Measurements from ENCODE around the gene SMG6.

SMG6 gene

DNA sequence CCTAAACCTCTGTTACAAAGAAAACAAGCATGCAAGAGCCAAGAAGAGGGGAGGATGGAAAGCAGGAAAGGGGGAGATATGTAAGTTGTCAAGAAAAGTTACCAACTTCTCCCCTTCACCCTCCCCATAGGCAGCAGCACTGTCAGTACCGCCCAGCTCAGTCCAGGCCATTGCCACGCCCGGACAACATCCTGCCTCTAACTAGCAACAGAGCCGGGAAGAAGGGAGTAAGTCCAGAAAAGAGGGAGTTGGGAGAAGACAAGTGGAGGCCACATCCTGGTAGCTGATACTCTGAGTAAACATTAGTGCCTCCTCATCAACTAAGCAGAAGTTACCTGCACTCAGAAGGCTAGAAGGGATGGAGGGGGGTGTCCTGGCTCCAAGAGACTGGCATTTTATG, 113.6 kb downstream of the SMG6 start:
- TF ChIP-seq, protein P1, sequence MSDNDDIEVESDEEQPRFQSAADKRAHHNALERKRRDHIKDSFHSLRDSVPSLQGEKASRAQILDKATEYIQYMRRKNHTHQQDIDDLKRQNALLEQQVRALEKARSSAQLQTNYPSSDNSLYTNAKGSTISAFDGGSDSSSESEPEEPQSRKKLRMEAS (IDR thresholded peaks at IDR 0.05; ENCODE audit: low read depth, low read length) = no peak
- TF ChIP-seq, protein P2, sequence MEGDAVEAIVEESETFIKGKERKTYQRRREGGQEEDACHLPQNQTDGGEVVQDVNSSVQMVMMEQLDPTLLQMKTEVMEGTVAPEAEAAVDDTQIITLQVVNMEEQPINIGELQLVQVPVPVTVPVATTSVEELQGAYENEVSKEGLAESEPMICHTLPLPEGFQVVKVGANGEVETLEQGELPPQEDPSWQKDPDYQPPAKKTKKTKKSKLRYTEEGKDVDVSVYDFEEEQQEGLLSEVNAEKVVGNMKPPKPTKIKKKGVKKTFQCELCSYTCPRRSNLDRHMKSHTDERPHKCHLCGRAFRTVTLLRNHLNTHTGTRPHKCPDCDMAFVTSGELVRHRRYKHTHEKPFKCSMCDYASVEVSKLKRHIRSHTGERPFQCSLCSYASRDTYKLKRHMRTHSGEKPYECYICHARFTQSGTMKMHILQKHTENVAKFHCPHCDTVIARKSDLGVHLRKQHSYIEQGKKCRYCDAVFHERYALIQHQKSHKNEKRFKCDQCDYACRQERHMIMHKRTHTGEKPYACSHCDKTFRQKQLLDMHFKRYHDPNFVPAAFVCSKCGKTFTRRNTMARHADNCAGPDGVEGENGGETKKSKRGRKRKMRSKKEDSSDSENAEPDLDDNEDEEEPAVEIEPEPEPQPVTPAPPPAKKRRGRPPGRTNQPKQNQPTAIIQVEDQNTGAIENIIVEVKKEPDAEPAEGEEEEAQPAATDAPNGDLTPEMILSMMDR (IDR thresholded peaks at IDR 0.05; ENCODE audit: low read depth, low read length) = no peak
- TF ChIP-seq MYC (IDR thresholded peaks at IDR 0.05; ENCODE audit: low read depth, low read length) (no peak), POLR2A (IDR thresholded peaks at IDR 0.05; ENCODE audit: extremely low read depth, insufficient read length) (no peak)

GRCh38 chr17:2188971-2189630, 114.5 kb downstream of the SMG6 start:
- no peak overlapping the region for H3K4me3 ChIP-seq (ENCODE audit: low read depth, low read length)
- TF ChIP-seq MYC (IDR thresholded peaks at IDR 0.05; ENCODE audit: low read depth, low read length) = no peak
- DNase-seq (ENCODE audit: low read depth) = no peak

More for the DNA sequence above, 113.6 kb downstream of the SMG6 start:
- DNase-seq (ENCODE audit: low read depth) = no peak
- H3K4me3 ChIP-seq (ENCODE audit: low read depth, low read length) = no peak overlapping the region

GRCh38 chr17:2187758-2188157, 115.8 kb downstream of the SMG6 start:
- H3K4me3 ChIP-seq (ENCODE audit: low read depth, low read length) = no peak overlapping the region
- TF ChIP-seq, protein P1 (IDR thresholded peaks at IDR 0.05; ENCODE audit: low read depth, low read length) = no peak
- no peak for TF ChIP-seq POLR2A (IDR thresholded peaks at IDR 0.05; ENCODE audit: extremely low read depth, insufficient read length)
- TF ChIP-seq, protein P2 (IDR thresholded peaks at IDR 0.05; ENCODE audit: low read depth, low read length) = no peak
- no peak for TF ChIP-seq MYC (IDR thresholded peaks at IDR 0.05; ENCODE audit: low read depth, low read length)
- DNase-seq (ENCODE audit: low read depth) = no peak

DNA sequence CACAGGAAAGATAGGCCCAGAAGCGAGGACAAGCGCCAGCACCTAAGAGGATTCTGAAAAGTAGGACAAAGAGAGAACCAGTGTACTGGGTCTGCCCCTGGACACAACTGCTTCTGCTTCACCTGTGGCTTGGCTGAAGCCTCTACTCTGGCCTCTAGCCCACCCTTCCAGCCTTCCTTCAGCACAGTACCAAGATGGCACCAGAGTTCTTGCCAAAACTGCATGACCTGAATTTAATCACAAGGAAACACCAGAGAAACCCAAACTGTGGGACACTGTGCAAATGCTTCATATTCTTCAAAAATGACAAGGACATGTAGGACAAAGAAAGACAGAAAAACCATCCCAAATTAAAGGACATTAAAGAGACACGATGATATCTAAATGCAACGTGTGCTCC, 116.6 kb downstream of the SMG6 start:
- TF ChIP-seq POLR2A (IDR thresholded peaks at IDR 0.05; ENCODE audit: extremely low read depth, insufficient read length) = no peak
- no peak for TF ChIP-seq MYC (IDR thresholded peaks at IDR 0.05; ENCODE audit: low read depth, low read length)
- TF ChIP-seq, protein P2 (IDR thresholded peaks at IDR 0.05; ENCODE audit: low read depth, low read length) = no peak
- TF ChIP-seq, protein P1 (IDR thresholded peaks at IDR 0.05; ENCODE audit: low read depth, low read length) = no peak
- no peak for DNase-seq (ENCODE audit: low read depth)
- H3K4me3 ChIP-seq (ENCODE audit: low read depth, low read length) = no peak overlapping the region

- no peak for DNase-seq (ENCODE audit: low read depth)
- H3K4me3 ChIP-seq (ENCODE audit: low read depth, low read length) = no peak overlapping the region
- no peak for TF ChIP-seq MYC (IDR thresholded peaks at IDR 0.05; ENCODE audit: low read depth, low read length)
- no peak for TF ChIP-seq POLR2A (IDR thresholded peaks at IDR 0.05; ENCODE audit: extremely low read depth, insufficient read length)
- TF ChIP-seq, protein P2 (IDR thresholded peaks at IDR 0.05; ENCODE audit: low read depth, low read length) = no peak
- TF ChIP-seq, protein P1 (IDR thresholded peaks at IDR 0.05; ENCODE audit: low read depth, low read length) = no peak
Observed at GRCh38 chr17:2184993-2185931, 118.3 kb downstream of the SMG6 start.

DNA sequence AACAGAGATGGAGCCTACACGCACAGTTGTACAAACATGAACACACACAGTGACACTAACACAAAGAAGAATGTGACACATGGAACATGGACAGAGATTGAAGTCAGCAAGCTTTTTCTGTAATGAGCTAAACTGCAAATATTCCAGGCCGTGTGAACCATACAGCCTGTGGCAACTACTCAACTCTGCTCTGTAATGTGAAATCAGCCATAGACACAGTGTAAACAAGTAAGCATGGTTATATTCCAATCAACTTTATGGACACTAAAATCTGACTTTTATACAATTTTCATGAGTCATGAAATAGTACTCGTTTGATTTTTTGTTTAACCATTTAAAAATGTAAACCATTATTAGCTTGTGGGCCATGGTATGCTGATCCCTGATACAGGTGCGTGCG, 120.2 kb downstream of the SMG6 start:
- TF ChIP-seq MYC (IDR thresholded peaks at IDR 0.05; ENCODE audit: low read depth, low read length) = no peak
- TF ChIP-seq, protein P2 (IDR thresholded peaks at IDR 0.05; ENCODE audit: low read depth, low read length) = no peak
- TF ChIP-seq POLR2A (IDR thresholded peaks at IDR 0.05; ENCODE audit: extremely low read depth, insufficient read length) = no peak
- TF ChIP-seq, protein P1 (IDR thresholded peaks at IDR 0.05; ENCODE audit: low read depth, low read length) = no peak
- DNase-seq (ENCODE audit: low read depth) = no peak
- no peak overlapping the region for H3K4me3 ChIP-seq (ENCODE audit: low read depth, low read length)
